C1 segment of cervical spinal cord (tissue), 14 donors: ENCODE data around the gene MFN2.

Source experiments
- DNase-seq, 14 donors: peaks; one replicate each; lab custom pipeline; 2025; lab: John Stamatoyannopoulos, UW

MFN2 gene

DNA sequence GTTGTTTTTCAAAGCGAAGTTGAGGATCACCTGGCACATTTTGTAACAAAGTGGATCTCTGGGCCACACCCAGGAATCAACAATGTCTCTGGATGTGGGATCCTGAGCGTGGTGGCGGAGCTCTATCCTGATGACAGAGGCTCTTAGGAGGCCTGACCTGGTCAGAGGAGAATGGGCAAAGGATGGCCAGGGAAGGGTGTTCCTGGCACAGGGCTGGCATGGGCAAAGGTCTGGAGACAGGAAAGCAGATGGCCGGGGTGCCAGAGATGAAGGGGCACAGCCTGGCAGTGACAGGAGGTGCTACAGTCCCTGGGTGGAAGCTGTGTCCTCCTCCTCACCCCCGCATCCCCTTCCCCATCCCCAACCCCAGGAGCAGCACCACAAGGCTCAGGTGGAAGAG, 20.0 kb upstream of the MFN2 start:
- no peak for DNase-seq

DNA sequence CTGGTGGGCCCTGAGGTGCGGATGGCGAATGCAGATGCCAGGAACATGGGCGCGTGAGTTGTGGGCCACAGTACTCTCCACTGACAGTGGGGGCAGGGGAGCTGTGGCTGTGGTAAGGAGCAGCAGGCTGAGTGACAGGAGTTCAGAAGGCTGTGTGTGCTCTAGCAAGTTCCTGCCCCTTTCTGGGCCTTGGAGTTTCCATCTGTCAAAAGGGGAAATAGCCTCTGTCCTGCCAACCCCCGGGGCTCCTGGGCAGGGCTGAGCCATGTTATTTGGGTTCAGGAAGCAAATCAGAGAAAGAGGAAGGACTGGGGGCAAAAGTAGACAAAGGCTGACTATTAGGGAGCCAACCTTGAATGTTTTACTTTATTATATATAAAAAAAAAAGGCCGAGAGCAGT, 19.5 kb upstream of the MFN2 start:
- peak in 1 of 14 donors; percentile 20 for DNase-seq

DNA sequence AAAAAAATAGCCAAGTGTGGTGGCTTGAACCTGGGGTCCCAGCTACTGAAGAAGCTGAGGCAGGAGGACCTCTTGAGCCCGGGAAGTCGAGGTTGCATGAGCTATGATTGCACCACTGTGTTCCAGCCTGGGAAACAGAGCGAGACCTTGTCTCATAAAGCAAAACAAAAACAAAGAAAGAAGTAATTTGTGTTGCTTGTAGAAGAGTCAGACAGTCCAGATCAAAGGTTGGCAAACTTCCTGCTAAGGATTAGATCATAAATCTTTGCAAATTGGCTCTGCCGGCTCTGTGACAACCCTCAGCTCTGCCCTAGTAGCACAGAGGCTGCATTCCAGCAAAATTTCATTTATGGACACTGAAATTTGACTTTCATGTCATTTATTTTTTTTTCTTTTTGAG, 19.0 kb upstream of the MFN2 start:
- peak in 4 of 14 donors; percentile 2 to 36 (median 24) for DNase-seq

DNA sequence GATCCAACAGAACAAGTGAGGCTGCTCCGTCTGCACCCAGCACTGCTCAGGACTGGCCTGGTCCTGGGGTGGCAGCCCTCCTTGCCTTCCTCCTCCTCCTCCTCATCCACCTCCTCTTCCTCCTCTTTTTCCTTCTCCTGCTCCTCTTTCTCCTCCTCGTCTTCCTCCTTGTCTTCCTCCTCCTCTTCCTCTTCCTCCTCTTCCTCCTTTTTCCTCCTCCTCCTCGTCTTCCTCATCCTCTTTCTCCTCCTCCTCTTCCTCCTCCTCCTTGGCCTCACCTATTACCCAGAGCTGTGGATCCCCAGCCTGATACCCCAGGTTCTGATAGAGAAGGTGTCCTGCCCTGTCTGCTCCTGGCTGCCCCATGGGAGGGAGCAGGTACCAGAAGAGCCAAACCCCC, 16.6 kb upstream of the MFN2 start:
- no peak for DNase-seq

DNA sequence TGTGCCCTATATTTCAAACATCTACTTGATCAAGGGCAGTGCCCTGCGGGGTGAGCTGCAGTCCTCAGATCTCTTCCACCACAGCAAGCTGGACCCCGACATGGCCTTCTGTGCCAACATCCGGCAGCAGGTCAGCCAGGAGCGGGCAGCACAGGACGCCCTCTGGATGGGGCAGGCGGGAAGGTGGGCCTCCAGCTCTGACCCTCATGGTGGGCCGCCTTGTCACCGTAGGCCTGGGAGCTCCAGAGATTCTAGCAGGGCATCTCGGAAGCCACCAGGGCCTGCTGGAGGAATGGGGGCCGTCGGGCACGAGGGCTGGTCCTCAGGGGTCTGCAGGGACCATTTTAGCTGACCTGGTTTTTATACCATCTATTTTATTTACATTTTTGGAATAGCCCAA, 15.6 kb upstream of the MFN2 start:
- DNase-seq: no peak

DNA sequence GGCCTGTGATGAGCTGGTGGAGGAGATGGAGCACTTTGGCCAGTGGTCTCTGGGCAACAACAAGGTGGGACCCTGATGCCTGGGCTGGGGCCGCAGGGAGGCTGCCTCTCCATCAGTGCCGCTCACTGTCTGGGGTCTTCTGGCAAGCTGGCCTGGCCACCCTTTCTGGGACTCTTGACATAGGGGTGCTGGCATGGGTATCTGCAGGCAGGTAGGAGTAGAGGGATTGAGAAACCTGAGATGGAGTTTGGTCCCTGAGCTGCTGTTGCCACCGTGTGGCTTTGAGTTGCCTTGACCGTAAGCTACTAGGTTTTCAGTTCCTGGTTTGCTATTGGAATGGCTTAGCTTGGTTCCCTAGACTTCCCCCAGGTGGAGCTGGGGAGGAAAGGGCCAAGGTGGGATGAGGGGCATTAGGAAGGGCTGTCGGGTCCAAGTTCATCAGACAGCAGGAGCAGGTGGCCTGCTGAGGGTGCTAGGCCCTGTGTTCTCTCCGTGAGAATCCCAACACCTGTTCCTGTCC, 13.2 kb upstream of the MFN2 start:
- peak in 3 of 14 donors; percentile 1 to 52 (median 9) for DNase-seq

DNA sequence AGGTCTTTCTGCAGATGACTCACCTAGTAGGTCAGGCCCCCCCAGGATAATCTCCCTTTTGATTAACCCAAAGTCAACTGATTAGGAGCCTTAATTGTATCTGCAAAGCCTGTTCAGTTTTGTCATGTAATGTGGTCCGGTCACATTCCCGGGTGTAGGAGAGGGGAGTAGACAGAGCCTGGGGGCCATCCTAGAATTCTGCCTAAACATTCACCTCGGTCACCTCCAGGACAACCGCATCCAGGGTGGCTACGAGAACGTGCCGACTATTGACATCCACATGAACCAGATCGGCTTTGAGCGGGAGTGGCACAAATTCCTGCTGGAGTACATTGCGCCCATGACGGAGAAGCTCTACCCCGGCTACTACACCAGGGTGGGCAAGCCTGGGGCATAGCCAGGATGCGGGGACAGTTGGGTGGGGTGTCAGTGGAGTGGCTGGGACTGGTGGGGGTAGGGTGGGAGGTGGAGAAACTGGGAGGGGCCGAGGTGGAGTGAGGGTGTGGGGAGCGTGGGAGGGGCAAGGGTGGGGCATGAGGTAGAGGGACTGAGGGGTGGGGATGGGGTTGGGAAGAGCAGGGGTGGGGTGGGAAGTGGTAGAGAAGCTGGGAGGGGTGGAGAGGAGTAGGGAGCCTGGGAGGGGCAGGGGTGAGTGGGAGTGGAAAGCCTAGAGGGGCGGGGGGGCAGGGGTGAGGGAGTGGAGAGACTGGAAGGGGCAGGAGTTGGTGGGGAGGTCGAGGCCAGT, 9.6 kb upstream of the MFN2 start:
- no peak for DNase-seq

DNA sequence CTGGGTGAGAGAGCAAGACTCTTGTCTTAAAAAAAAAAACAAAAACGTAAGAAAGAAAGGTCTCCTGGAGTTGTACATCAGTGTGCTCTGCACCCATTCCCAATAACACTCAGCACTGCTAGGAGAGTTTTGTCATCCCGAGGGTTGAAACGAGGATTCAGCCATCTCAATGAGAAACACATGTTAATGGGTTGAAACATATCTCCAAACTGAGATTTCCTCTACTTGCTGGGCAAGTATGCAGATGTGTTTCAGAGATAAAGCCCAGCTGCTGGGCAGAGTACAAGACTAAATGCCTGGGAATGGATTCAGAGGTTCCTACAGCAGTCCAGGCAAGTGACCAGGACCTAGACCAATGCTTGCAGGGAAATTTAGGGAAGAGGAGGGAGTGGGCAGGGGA, 2.6 kb upstream of the MFN2 start:
- no peak for DNase-seq

DNA sequence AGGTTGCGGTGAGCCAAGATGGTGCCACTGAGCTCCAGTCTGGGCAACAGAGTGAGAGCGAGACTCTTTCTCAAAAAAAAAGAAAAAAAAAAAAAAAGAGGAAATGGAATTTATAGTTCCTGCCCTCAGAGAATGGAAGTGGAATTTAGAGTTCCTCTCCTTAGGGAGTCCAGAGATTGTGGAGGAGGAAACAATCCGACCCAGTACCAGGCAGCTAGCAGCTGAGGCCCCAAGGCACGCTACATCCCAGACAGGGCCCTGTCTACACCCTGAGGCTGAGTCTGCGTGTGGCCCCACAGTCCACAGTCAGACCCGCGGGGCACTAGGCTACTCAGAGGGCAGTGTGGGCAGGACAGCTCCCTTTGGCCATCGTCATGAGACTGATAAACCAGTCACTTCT, 1.9 kb upstream of the MFN2 start:
- no peak for DNase-seq

DNA sequence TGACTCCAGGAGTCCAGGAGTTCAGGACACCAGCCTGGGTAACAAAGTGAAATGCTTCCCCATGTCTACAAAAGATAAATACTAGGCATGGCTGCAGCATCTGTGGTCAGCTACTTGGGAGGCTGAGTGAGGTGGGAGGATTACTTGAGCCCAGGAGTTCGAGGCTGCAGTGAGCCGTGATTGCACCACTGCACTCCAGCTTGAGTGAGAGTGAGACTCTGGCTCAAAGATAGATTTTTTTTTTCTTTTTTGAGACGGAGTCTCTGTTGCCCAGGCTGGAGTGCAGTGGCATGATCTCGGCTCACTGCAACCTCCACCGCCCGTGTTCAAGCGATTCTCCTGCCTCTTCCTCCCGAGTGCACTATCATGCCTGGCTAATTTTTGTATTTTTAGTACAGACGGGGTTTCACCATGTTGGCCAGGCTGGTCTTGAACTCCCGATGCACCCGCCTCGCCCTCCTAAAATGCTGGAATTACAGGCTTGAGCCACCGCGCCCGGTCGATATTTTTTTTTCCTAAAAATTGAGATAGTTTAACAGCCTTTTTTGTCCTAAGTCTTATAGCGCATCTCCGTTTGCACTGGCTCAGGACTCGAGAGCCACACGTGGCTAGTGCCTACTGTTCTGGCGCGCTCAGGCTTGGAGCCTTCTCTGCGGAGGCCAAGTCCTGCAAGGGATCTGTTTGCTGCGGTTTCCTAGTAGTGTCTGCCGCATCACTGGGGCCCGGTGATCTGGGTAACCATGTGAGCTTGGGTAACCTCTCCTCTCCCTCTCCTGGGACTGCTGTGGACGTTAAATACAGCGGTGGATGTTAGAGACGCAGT, 1.0 kb upstream of the MFN2 start:
- DNase-seq: no peak

DNA sequence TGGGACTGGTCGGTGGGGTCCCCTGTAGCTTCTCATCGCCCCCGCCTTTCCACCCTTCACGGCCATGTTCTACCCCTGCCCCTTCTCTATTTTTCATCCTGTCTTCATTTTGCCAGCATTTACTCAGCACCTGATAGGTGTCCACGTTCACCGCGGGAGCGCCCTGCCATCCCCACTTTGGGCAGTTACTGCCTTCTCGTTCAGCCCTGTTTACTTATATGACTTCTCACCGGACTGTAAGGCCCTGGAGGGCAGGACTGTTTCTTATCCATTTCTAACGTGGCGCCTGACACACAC, 380 bp downstream of the MFN2 start:
- no peak for DNase-seq

DNA sequence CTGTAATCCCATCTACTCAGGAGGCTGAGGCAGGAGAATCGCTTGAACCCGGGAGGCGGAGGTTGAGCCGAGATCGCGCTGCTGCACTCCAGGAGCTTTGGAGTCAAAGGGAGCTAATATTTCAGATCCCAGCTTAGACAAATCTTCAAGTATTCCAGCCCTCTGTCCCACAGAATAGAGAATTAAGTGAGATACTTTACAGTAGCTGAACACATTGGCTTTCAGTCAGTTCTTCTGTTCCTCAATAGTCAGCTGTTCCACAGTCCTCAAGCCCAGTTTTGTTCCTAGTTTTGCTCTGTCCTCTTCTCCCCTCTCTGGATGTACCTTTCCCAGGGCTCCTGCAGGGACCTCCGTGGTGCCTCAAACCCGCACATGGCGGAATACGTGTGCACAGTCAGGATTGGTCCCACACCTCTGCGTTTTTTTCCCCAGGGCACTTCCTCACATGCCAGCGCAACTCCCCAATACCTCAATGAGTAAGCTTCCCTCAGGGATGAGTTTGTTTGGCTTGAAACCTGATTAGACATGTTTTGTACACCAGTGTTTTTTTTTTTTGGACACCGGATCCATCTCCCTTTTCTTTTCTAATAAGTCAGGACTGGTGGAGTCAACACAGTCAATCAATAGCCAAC, 1.2 kb downstream of the MFN2 start:
- DNase-seq: no peak

DNA sequence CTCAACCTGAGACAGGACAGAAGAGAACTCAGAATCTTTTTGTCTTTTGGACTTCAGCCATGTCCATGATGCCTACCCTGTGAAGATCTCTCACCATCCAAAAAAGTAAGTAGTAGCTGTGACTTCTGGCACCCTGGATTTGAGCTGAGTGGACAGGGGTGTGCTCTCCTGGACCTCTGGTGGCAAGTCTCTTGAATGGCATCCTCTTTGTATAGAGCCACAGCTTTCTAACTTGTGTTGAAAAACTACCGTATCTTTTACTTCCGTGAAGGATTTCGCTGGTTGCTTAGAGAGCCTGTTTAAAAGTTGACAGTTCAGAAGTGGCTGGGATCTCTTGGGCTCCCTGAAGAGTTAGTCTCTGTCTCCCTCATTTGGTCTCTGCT, 1.8 kb downstream of the MFN2 start:
- DNase-seq: no peak

DNA sequence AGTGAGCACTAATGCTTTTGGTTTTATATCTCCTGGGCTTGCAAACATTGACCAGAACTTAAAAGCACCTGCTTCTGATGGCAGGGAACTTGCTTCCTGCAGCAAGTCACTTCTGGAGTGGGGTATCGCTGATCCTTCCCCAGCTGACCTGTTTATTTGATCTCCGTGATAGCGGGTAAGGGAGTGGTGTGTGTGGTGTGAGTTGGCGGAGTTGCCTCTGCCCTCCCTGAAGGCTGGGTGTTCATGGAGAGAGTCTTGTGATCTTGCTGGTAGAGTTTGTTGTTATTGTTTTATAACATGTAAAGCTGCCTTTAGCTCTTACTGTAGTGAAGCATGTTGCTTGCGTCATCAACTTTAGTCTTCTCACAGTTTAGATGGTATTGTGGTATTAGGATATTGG, 3.9 kb downstream of the MFN2 start:
- no peak for DNase-seq

DNA sequence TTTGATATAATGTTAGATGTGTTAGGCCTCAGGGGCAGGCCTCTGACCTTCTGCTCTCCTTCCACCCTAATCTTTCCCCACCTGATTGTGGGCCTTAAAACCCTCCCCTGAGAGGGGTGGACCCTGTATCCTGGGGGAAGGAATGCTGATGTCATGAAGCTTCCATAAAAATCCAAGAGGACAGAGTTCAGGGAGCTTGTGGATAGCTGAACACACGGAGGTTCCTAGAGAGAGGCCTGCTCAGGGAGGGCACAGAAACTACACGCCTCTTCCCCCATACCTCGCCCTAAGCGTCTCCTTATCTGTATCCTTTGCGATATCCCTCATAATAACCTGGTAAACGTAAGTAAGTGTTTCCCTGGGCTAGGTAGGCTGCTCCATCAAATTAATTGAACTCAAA, 4.3 kb downstream of the MFN2 start:
- no peak for DNase-seq

DNA sequence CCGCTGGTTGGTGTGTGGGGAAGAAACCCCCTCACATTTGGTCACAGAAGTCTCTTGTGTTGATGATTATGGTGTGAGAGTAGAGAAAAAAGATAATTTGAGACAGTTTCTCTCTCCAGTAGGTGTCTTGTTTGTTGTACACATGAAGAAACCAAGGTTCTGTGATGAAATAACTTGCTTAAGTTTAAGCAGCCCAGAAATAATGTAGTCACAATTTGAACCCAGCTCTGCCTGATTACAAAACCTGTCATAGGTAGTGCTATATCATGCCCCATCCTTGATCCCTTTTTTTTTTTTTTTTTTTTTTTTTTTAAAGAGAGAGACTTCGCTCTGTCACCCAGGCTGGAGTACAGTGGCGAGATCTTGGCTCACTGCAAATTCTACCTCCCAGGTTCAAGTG, 4.9 kb downstream of the MFN2 start:
- DNase-seq: no peak

DNA sequence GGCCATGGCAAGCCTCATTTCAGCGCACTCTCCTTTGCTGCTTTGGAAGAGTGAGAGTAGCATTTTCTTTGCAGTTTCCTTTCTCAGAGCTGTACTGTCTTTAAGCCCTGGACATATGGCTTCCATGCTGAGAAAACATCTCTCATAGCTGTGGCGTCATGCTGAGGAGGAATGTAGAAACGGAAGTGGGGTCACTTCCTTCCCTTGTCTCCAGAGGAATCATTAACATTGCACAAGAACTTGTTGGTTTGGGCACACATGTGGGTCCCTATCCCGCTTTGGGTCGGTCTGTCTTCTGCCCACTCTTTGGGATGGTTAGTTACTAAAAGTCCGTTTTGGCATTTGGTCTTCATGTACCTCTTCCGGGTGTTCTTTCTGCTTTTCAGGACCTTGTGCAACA, 5.6 kb downstream of the MFN2 start:
- DNase-seq: no peak

DNA sequence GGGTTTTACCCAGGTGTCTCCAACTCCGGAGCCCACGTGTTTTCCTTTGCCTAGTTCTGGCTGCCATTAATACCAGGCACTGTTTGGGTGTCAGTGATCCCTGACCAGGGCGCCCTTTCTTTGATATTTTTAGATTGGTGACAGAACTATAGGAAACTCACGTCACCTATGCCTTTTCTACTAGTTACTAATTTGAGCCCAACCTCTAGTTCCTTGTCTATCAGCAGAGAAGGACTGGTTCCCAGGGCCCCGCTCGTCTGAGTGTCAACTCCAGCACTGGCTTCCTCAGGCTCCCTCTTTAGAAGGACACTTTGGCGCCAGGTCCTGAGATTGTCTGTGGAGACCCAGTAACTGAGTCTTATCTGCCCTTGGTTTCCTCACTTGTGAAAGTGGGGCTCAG, 9.4 kb downstream of the MFN2 start:
- DNase-seq: no peak

DNA sequence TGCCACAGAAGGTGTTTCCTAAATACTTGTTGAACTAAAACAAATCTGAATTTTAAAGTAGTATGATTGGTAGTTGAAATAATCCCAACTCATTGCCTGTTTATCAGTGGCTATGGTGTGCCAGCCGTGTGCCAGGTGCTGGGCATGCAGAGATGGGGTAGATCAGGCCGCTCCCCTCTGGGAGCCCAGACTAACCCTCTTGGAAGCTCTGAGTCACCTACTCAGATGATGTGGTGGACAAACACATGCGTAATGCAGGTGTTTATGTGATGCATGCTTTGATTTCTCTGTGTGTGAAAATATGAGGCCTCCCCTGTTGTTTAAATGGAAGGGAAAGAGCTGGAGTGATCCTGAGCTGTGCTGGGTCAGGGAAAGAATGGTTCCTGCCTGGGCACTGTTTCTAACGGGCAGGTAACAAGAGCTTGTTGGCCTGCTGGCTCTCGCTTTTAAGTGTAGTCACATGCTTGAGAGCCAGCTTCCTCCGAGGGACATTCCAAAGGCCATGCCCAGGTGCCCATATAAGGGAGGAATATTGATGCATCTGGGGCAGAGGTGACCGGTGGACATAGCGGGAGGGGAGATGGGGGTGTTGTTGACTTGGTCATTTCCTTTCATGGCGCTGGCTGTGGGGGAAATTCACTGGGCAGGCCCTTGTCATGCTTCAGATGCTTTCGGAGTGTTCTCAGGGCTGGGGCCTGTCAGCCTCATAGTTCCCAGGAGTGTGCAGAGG, 10.2 kb downstream of the MFN2 start:
- no peak for DNase-seq

DNA sequence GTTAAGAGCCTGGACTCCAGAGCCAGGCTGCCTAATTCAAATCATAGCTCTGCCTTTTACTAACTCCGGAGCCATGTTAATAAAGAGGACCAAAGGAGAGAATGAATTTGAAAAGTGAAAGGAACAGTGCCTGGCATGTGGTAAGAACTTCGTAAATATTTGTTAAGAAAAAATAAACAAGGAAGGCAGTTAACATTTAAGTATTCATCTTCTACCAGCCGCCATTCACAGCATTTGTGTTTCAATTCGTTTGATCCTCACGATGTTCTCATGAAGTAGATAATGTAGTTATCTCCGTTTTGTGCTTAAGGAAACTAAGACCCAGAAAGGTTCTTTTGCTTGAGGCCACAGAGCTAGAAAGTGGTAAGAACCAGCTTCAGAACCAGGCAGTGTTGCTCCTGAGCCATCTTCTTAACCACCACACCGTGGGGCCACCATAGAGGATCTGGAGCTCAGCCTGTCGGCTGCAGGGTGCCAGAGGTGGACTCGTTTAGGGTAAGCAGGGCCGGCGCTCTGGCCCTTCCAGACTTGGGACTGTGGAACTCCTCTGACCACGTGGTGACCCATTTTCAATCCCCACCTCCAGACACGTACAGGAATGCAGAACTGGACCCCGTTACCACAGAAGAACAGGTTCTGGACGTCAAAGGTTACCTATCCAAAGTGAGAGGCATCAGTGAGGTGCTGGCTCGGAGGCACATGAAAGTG, 11.9 kb downstream of the MFN2 start:
- no peak for DNase-seq

DNA sequence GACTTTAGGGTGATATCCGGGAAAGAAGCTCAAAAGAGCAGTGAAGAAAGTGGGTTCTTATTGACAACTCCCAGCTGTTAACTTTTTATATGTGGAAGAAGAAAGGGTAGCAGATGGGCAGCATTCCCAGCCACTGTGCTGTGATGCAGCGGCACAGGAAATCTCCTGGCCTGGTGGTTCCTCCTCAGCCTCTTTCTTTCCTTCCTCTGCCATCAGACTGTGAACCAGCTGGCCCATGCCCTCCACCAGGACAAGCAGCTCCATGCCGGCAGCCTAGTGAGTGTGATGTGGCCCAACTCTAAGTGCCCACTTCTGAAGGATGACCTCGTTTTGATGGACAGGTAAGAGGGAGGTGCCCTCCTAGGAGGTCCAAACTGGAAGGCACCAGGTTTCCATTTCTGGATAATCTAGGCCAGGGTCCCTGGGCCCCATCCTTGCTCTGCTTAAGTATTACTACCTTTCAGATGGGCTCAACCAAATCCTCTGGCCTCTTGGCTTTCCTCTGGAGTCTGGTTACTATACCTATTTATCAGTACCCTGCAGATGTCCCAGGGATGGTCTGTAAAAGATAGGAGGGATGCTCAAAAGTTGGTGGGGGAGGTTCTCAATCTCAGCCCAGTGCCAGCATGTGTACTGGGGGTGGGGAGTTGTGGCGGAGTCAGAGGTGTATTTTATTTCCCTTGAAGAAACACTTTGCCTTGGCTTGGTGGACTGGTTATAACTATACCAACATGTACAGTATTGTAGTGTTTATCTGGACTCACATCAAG, 17.0 kb downstream of the MFN2 start:
- DNase-seq: no peak
